Measurements from ENCODE around the gene BUB3.
"Not testable (repeated sequence)": the region's sequence is repeated elsewhere in the genome, so short reads cannot be mapped to it uniquely, and the experiment has no call there.

Gene BUB3

DNA sequence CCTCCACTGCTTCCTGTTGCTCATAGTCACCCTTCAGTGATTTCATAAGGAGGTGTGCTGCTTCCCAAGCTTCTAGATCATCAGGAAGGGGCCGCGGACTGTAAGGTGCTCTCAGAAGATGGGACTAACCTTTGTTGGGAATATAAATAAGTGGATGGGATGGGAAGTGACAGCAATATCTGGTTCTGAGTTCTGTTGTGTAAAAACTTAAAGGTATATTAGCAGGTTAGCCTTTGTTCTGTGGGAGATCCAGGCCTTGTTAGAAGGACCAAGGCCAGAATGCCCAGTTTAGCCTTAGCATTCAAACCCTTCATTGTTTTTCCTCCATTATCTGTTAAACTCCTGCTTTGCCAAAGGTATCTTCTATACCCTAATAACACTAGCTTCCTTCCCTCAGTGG is 12.4 kb downstream of the BUB3 start:
- DNase-seq (ENCODE audit: low read depth) = no peak
- H3K4me3 ChIP-seq (ENCODE audit: control insufficient read depth, low read depth, low read length) = no peak overlapping the region
- TF ChIP-seq CTCF (IDR thresholded peaks at IDR 0.05; ENCODE audit: control insufficient read depth, insufficient read depth, low read depth, low read length, missing control alignments) = no peak

DNA sequence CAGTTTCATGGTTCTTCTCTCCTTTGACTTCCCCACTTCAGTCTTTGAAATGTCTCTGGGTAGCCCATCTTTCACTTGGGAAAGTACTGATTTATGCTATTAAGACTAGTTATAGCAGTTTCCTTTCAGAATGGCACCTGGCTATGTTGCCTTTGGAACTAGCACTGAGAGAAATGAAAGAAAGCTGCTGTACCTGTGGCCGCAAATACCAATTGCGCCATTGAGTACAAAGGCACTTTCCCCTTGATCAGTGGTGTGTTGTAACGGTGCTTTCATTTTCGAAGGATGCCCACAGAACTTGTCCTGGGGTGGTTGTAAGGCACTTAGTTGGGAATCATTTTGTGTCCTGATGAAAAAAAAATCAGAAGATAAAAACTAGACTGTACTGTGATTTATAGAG is 16.8 kb downstream of the BUB3 start:
- no peak for DNase-seq (ENCODE audit: low read depth)
- H3K4me3 ChIP-seq (ENCODE audit: control insufficient read depth, low read depth, low read length) = no peak overlapping the region
- no peak for TF ChIP-seq CTCF (IDR thresholded peaks at IDR 0.05; ENCODE audit: control insufficient read depth, insufficient read depth, low read depth, low read length, missing control alignments)

GRCh38 chr10:123171616-123172015 is 17.4 kb downstream of the BUB3 start:
- not testable (repeated sequence) for H3K4me3 ChIP-seq (ENCODE audit: control insufficient read depth, low read depth, low read length)

DNA sequence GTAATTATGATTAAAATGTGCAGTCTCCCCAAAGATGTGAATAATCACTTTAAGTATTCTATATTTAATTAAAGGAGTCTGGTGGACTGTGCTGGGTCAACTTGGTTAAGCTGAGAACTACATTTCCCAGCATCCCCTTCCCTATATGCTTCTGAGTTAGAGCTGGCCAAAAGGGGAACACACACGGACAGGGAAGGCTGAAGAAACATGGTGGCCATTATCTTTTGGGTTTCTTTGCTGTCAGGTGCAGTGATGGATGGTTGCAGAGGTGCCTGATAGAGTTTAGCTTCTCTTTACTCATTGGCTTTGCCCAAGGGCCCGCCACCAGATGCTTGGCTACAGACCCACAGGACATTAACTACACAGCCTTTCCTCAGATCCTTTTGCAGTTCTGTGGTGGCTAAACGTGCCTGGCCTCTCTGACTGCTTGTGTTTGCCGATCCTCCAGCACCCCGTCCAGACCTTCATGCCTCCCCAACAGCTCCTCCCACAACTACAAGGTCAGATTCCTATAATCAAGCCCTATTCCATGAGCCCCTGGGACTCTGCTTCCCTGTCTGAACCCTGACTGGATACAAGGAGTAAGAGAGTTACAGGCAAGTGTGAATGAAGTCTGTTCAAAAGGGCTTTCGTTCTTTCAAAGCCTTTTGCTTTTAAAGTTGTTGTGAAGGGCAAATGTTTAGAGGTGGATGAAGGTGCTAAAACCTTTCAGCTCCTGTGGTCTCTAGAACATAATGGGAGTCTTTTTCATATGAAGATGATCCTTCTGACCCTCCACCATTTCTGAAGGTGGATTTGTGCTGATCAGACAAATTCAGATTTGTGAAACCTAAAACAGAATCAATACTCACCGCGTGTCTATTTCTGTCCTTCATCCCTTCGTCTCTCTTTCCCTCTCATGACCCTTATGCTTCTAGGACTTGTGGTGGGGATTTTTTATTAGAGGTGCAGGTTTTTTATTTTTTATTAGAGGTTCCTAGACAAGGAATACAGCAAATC is 21.5 kb downstream of the BUB3 start:
- DNase-seq (ENCODE audit: low read depth) = no peak
- H3K4me3 ChIP-seq (ENCODE audit: control insufficient read depth, low read depth, low read length) = no peak overlapping the region
- TF ChIP-seq CTCF (IDR thresholded peaks at IDR 0.05; ENCODE audit: control insufficient read depth, insufficient read depth, low read depth, low read length, missing control alignments) = no peak

More at GRCh38 chr10:123171616-123172015, 17.4 kb downstream of the BUB3 start:
- DNase-seq (ENCODE audit: low read depth) = not testable (repeated sequence)

GRCh38 chr10:123178390-123178789 is 24.2 kb downstream of the BUB3 start:
- not testable (repeated sequence) for DNase-seq (ENCODE audit: low read depth); H3K4me3 ChIP-seq (ENCODE audit: control insufficient read depth, low read depth, low read length)

DNA sequence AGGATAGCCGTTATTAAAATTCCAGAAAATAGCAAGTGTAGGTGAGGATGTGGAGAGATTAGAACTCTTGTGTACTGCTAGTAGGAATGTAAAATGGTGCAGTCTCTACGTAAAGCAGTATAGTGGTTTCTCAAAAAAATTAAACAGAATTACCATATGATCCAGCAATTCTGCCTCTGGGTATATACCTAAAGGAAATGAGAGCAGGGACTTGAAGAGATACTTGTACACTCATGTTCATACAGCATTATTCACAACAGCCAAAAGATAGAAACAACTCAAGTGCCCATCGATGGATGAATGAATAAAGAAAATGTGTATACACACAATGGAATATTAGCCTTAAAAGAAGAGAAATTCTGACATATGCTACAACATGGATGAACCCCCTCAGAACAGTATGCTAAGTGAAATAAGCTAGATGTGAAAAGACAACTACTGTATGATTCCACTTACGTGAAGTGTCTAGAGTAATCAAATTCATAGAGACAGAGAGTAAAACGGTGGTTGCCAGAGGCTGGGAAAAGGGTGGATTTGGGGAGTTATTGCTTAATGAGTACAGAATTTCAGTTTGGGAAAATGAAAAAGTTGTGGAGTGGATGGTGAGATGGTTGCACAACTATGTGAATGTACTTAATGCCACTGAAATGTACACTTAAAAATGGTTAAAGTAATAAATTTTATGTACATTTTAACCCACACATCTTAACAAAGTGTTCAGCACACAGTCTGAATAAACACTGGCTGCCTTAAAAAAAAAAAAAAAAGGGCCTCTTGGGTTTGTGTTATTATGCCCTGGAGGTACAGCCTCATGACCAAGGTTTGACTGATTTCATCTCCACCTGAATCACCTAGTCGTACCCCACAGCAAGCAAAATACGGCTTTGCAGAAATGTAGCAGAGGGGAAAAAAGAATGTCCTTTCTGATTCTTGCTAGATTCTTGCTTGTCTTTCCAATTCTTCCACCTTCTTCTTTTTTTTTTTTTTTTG is 26.2 kb downstream of the BUB3 start:
- TF ChIP-seq CTCF (IDR thresholded peaks at IDR 0.05; ENCODE audit: control insufficient read depth, insufficient read depth, low read depth, low read length, missing control alignments) = no peak
- DNase-seq (ENCODE audit: low read depth) = no peak
- no peak overlapping the region for H3K4me3 ChIP-seq (ENCODE audit: control insufficient read depth, low read depth, low read length)

DNA sequence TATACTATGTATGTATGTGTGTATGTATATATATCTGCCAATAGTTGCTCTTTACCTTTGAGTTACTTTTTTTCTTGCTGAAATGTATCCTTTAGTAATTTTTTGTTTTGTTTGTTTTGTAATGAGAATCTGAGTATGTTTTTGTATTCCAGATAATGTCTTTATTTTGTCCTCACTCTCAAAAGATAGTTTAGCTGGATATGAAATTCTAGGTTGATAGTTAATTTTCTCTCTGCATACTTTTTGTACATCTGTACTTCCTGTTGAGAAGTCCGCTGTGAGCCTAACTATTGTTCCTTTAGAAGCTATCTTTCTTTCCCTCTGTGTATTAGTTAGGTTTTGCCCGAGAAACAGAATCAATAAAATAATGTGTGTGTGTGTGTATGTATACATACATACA is 29.5 kb downstream of the BUB3 start:
- no peak for DNase-seq (ENCODE audit: low read depth)
- no peak overlapping the region for H3K4me3 ChIP-seq (ENCODE audit: control insufficient read depth, low read depth, low read length)
- TF ChIP-seq CTCF (IDR thresholded peaks at IDR 0.05; ENCODE audit: control insufficient read depth, insufficient read depth, low read depth, low read length, missing control alignments) = no peak

Measured in AG09309 (cell line).